Aorta (tissue), 5 donors: ENCODE data around the gene CAP2. TPM values are rescaled to one million over a fixed set of nuclear protein-coding genes. Genes with fewer than 3 reads are reported as not detected.
"Not testable (repeated sequence)": the region's sequence is repeated elsewhere in the genome, so short reads cannot be mapped to it uniquely, and the experiment has no call there.

Experiments
- ATAC-seq: fragments of 200-7000 bp; cut with Tn5 transposase; one replicate; pipeline ENCODE4 v1.9.1; 2022; ENCODE audit warnings: moderate library complexity; ENCODE audit not compliant: low FRiP score
- DNase-seq, 2 donors: peaks; one replicate each; pipeline ENCODE4 v3.0.0-alpha.2; 2020
- H3K27ac ChIP-seq, 2 donors: one replicate each; pipeline ENCODE4 v1.5.1; 2013; ENCODE audit warnings: low read length in 2 of 2, mild to moderate bottlenecking in 2 of 2, moderate library complexity in 2 of 2, control low read depth in 1 of 2, inconsistent platforms in 1 of 2, low read depth in 1 of 2
- H3K27me3 ChIP-seq, 2 donors: one replicate each; pipeline ENCODE4 v1.6.1; 2013; ENCODE audit warnings: control low read depth in 1 of 2, low read length in 1 of 2, mild to moderate bottlenecking in 1 of 2, moderate library complexity in 1 of 2; ENCODE audit not compliant: insufficient read depth in 2 of 2, control insufficient read depth in 1 of 2
- H3K36me3 ChIP-seq, 2 donors: one replicate each; pipeline ENCODE4 v1.6.1; 2013; ENCODE audit warnings: control low read depth in 1 of 2, low read length in 1 of 2, mild to moderate bottlenecking in 1 of 2; ENCODE audit not compliant: insufficient read depth in 2 of 2, control insufficient read depth in 1 of 2
- H3K4me1 ChIP-seq, 2 donors: one replicate each; pipeline ENCODE4 v1.6.1; 2013; ENCODE audit warnings: low read length in 2 of 2, control low read depth in 1 of 2, mild to moderate bottlenecking in 1 of 2, moderate library complexity in 1 of 2; ENCODE audit not compliant: insufficient read depth in 2 of 2, control insufficient read depth in 1 of 2
- H3K4me3 ChIP-seq, 2 donors: one replicate each; pipeline ENCODE4 v1.5.1; 2013; ENCODE audit warnings: low read length in 2 of 2, control low read depth in 1 of 2, mild to moderate bottlenecking in 1 of 2
- H3K9me3 ChIP-seq: one replicate; pipeline ENCODE4 v1.6.1; 2013; ENCODE audit warnings: mild to moderate bottlenecking, low read length; ENCODE audit not compliant: control insufficient read depth
- WGBS, 2 donors: extraction: QIAGEN DNeasy Blood & Tissue Kit; methylation state at CpG; one replicate each; pipeline ENCODE4 v1.1.7; 2013; 5-methylcytosine and 5-hydroxymethylcytosine counted together
- intact Hi-C, 2 donors: fragments of 100-400 bp; cut with DNase I; formaldehyde crosslinking; loops; one replicate each; pipeline versions ENCODE4 v1.14.2 to v1.15.0; 2022
- polyA plus RNA-seq, 2 donors: library from polyadenylated mRNA; stranded (reverse); fragments of 200-250 nt; gene quantifications; one replicate each; pipeline ENCODE4 v1.2.3, GENCODE V29; 2013
- total RNA-seq, 2 donors: library from RNA; stranded (reverse); fragmentation: NEBNext Ultra II Directional; extraction: Animal tissue kit (Norgen Biotek cat#: 25700); gene quantifications; one replicate each; pipeline ENCODE4 v1.2.1, GENCODE V29; 2021
- donor health status: healthy with polysubstance abuse.
- donor health status: Bipolar disorder and iron deficiency.
- donor health status: DM: no; HTN: no; CAD: no.
- donor health status: DM: no; HTN: no; CAD: no.
- donor health status: DM: yes; HTN: yes; CAD: no.

The CAP2 gene
- total and polyA plus RNA-seq, 4 donors = 21.2 to 28.4 (median 24.0) TPM

GRCh38 chr6:17519120-17519519 is 125.7 kb downstream of the CAP2 start:
- no peaks in the 10 kb centered on the region for H3K4me1 ChIP-seq
- DNase-seq (no peak), ATAC-seq (no peak)
- no peaks in the 10 kb centered on the region for H3K36me3 ChIP-seq
- H3K4me3 ChIP-seq = no peak overlapping the region
- no peaks in the 10 kb centered on the region for H3K9me3 ChIP-seq
- no peaks in the 10 kb centered on the region for H3K27me3 ChIP-seq
- intact Hi-C loops = no loop called here
- no peak overlapping the region for H3K27ac ChIP-seq
- WGBS, 2 donors = 67 to 81% methylated on average over 5 of the region's 5 CpGs

GRCh38 chr6:17525637-17526036 is 132.2 kb downstream of the CAP2 start:
- intact Hi-C loops = no loop called here
- no peaks in the 10 kb centered on the region for H3K4me1 ChIP-seq
- WGBS, 2 donors = 49 to 50% methylated on average over 3 of the region's 3 CpGs
- H3K27ac ChIP-seq = no peak overlapping the region
- ATAC-seq (no peak), DNase-seq (no peak)
- H3K27me3 ChIP-seq = no peaks in the 10 kb centered on the region
- no peaks in the 10 kb centered on the region for H3K9me3 ChIP-seq
- H3K36me3 ChIP-seq = no peaks in the 10 kb centered on the region
- H3K4me3 ChIP-seq = no peak overlapping the region

- Histone ChIP-seq H3K4me3 (no peak overlapping the region), H3K4me1 (no peaks in the 10 kb centered on the region), H3K27ac (no peak overlapping the region), H3K36me3 (peaks cover 2 to 3% of the 10 kb centered on the region in 2 donors), H3K27me3 (no peaks in the 10 kb centered on the region), H3K9me3 (no peaks in the 10 kb centered on the region)
- no peak for ATAC-seq
- no peak for DNase-seq
- WGBS, 2 donors = 23 to 40% methylated on average over 1 of the region's 1 CpG
- intact Hi-C loops = no loop called here
Measured at GRCh38 chr6:17527076-17527475, 133.7 kb downstream of the CAP2 start.

- intact Hi-C loops = no loop called here
- Histone ChIP-seq H3K4me1 (no peaks in the 10 kb centered on the region), H3K9me3 (no peaks in the 10 kb centered on the region), H3K36me3 (peaks cover 2 to 3% of the 10 kb centered on the region in 2 donors), H3K4me3 (no peak overlapping the region), H3K27me3 (no peaks in the 10 kb centered on the region), H3K27ac (no peak overlapping the region)
- DNase-seq (no peak), ATAC-seq (no peak)
- 93 to 94% methylated on average over 3 of the region's 3 CpGs for WGBS, 2 donors
Measured at GRCh38 chr6:17530321-17530835, 137.0 kb downstream of the CAP2 start.

- 55 to 70% methylated on average over 2 of the region's 2 CpGs for WGBS, 2 donors
- H3K36me3 ChIP-seq = peaks cover 4 to 6% of the 10 kb centered on the region in 2 donors
- H3K27me3 ChIP-seq = no peaks in the 10 kb centered on the region
- ATAC-seq = no peak
- H3K27ac ChIP-seq = no peak overlapping the region
- DNase-seq = no peak
- no peak overlapping the region for H3K4me3 ChIP-seq
- intact Hi-C loops = no loop called here
- H3K9me3 ChIP-seq = no peaks in the 10 kb centered on the region
- no peaks in the 10 kb centered on the region for H3K4me1 ChIP-seq
Measured at GRCh38 chr6:17536586-17536985, 143.2 kb downstream of the CAP2 start.

GRCh38 chr6:17542243-17542642 is 148.8 kb downstream of the CAP2 start:
- no peaks in the 10 kb centered on the region for H3K9me3 ChIP-seq
- H3K27me3 ChIP-seq = no peaks in the 10 kb centered on the region
- H3K27ac ChIP-seq = no peak overlapping the region
- peaks cover 7% of the 10 kb centered on the region in 2 donors for H3K36me3 ChIP-seq
- no peak for DNase-seq
- ATAC-seq = no peak
- no peak overlapping the region for H3K4me3 ChIP-seq
- H3K4me1 ChIP-seq = no peaks in the 10 kb centered on the region
- intact Hi-C loops = no loop called here
- 90 to 92% methylated on average over 3 of the region's 3 CpGs for WGBS, 2 donors

- 99 to 100% methylated on average over 2 to 3 of the region's 4 CpGs for WGBS, 2 donors
- H3K4me1 ChIP-seq, intact Hi-C loops, DNase-seq, H3K9me3 ChIP-seq, H3K4me3 ChIP-seq, H3K27ac ChIP-seq, H3K36me3 ChIP-seq, ATAC-seq, H3K27me3 ChIP-seq: not testable (repeated sequence)
Measured at GRCh38 chr6:17545681-17546080, 152.3 kb downstream of the CAP2 start.

GRCh38 chr6:17551383-17551958 is 158.1 kb downstream of the CAP2 start:
- intact Hi-C loops = no loop called here
- Histone ChIP-seq H3K36me3 (peaks cover 4 to 7% of the 10 kb centered on the region in 2 donors), H3K4me1 (no peaks in the 10 kb centered on the region), H3K9me3 (no peaks in the 10 kb centered on the region), H3K27ac (no peak overlapping the region), H3K4me3 (no peak overlapping the region), H3K27me3 (no peaks in the 10 kb centered on the region)
- WGBS, 2 donors = 93% methylated on average over 9 of the region's 9 CpGs
- DNase-seq = no peak
- ATAC-seq = no peak

- ATAC-seq (no peak), DNase-seq (no peak)
- intact Hi-C loops = no loop called here
- 74 to 76% methylated on average over 3 of the region's 3 CpGs for WGBS, 2 donors
- Histone ChIP-seq H3K9me3 (no peaks in the 10 kb centered on the region), H3K27me3 (no peaks in the 10 kb centered on the region), H3K27ac (no peak overlapping the region), H3K4me1 (no peaks in the 10 kb centered on the region), H3K4me3 (no peak overlapping the region), H3K36me3 (peaks cover 4 to 7% of the 10 kb centered on the region in 2 donors)
Measured at GRCh38 chr6:17552861-17553260, 159.5 kb downstream of the CAP2 start.
